MM.1S (cell line): ENCODE measurements around the gene DENND5B.

ENCODE experiments used
- CTCF ChIP-seq: fragments of 300-600 bp; sonication (generic); IDR thresholded peaks from 2 replicates; pipeline ENCODE4 v1.5.1; 2016; ENCODE audit warnings: antibody characterized with exemption, low read length, mixed read lengths
- EZH2 ChIP-seq: fragments of 300-600 bp; sonication (generic); optimal IDR thresholded peaks from 2 replicates; pipeline ENCODE3; 2017; ENCODE audit warnings: low read depth, mild to moderate bottlenecking, antibody characterized with exemption, low read length, mixed read lengths
- EZH2phosphoT487 ChIP-seq: fragments of 300-600 bp; sonication (generic); IDR thresholded peaks from 2 replicates; pipeline ENCODE4 v1.6.1; 2018; ENCODE audit warnings: antibody characterized with exemption, low read length

DNA sequence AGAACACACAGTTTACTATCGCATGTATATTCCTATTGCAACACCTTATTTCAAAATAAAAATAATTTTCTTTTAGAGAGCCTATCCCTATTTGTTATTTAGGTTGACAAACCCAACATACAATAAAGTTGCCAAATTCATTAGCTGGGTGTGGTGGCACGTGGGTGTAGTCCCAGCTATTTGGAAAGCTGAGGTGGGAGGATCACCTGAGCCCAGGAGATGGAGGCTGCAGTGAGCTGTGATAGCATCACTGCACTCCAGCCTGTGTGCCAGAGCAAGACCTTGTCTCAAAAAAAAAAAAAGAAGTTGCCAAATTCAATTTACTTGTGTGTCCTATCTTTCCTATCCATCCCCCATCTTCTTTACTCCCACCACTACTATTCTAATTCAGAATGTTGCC, 23.9 kb downstream of the DENND5B start:
- TF ChIP-seq EZH2 (no peak), CTCF (no peak), EZH2phosphoT487 (no peak)
